ENCODE data around the gene RAD51D.

GRCh38 chr17:35138218-35138617 lies 18.6 kb upstream of the RAD51D start:
- TF ChIP-seq, protein P1, sequence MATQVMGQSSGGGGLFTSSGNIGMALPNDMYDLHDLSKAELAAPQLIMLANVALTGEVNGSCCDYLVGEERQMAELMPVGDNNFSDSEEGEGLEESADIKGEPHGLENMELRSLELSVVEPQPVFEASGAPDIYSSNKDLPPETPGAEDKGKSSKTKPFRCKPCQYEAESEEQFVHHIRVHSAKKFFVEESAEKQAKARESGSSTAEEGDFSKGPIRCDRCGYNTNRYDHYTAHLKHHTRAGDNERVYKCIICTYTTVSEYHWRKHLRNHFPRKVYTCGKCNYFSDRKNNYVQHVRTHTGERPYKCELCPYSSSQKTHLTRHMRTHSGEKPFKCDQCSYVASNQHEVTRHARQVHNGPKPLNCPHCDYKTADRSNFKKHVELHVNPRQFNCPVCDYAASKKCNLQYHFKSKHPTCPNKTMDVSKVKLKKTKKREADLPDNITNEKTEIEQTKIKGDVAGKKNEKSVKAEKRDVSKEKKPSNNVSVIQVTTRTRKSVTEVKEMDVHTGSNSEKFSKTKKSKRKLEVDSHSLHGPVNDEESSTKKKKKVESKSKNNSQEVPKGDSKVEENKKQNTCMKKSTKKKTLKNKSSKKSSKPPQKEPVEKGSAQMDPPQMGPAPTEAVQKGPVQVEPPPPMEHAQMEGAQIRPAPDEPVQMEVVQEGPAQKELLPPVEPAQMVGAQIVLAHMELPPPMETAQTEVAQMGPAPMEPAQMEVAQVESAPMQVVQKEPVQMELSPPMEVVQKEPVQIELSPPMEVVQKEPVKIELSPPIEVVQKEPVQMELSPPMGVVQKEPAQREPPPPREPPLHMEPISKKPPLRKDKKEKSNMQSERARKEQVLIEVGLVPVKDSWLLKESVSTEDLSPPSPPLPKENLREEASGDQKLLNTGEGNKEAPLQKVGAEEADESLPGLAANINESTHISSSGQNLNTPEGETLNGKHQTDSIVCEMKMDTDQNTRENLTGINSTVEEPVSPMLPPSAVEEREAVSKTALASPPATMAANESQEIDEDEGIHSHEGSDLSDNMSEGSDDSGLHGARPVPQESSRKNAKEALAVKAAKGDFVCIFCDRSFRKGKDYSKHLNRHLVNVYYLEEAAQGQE (IDR thresholded peaks at IDR 0.05) = no peak
- no peak for TF ChIP-seq CTCF (IDR thresholded peaks at IDR 0.05; ENCODE audit: low read depth, low read length, missing input control)
- TF ChIP-seq, protein P2, sequence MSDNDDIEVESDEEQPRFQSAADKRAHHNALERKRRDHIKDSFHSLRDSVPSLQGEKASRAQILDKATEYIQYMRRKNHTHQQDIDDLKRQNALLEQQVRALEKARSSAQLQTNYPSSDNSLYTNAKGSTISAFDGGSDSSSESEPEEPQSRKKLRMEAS (IDR thresholded peaks at IDR 0.05) = no peak
- no peak for TF ChIP-seq NR2F2 (IDR thresholded peaks at IDR 0.05)
- TF ChIP-seq TAF1 (conservative IDR thresholded peaks at IDR 0.05) = no peak
- TF ChIP-seq, protein P3, sequence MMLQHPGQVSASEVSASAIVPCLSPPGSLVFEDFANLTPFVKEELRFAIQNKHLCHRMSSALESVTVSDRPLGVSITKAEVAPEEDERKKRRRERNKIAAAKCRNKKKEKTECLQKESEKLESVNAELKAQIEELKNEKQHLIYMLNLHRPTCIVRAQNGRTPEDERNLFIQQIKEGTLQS (IDR thresholded peaks at IDR 0.05) = no peak
- no peak for TF ChIP-seq FOXA1 (IDR thresholded peaks at IDR 0.05)
- no peak for TF ChIP-seq SP1 (IDR thresholded peaks at IDR 0.05)
- no peak for TF ChIP-seq GABPA (IDR thresholded peaks at IDR 0.05 in 1 of 2, conservative IDR thresholded peaks at IDR 0.05 in 1 of 2)
- TF ChIP-seq RAD21 (IDR thresholded peaks at IDR 0.05) = no peak
- no peak for TF ChIP-seq YY1 (IDR thresholded peaks at IDR 0.05)
- no peak for TF ChIP-seq ZBTB33 (IDR thresholded peaks at IDR 0.05)
- no peak for TF ChIP-seq RXRA (IDR thresholded peaks at IDR 0.05)

All from liver (tissue), 3 donors.